Prostate gland (tissue), 2 donors: Measurements from ENCODE around the gene PARP11. TPM values are rescaled to one million over a fixed set of nuclear protein-coding genes. Genes with fewer than 3 reads are reported as not detected.
A peak's percentile ranks its signal among the peaks of the same experiment; 100 is the strongest.

Experiments
- DNase-seq: peaks from one replicate; pipeline ENCODE4 v3.0.0-alpha.2; 2019; ENCODE audit warnings: low spot score
- H3K27ac ChIP-seq, 2 donors: fragments of 200-600 bp; sonication (generic); 2 replicates each; pipeline ENCODE4 v1.5.1; 2017 to 2019
- H3K27me3 ChIP-seq: fragments of 200-600 bp; sonication (generic); replicated peaks from 2 replicates; pipeline ENCODE4 v1.5.1; 2019; ENCODE audit not compliant: insufficient read depth
- H3K36me3 ChIP-seq, 2 donors: fragments of 200-600 bp; sonication (generic); 1 replicate in 1 of 2; 2 replicates in 1 of 2; pipeline versions ENCODE4 v1.5.1 to v1.8.1; 2017 to 2019
- H3K4me1 ChIP-seq: fragments of 200-600 bp; sonication (generic); replicated peaks from 2 replicates; pipeline ENCODE4 v1.5.1; 2019
- H3K4me3 ChIP-seq, 2 donors: fragments of 200-600 bp; sonication (generic); 2 replicates each; pipeline ENCODE4 v1.5.1; 2017 to 2019
- H3K9me3 ChIP-seq: fragments of 200-600 bp; sonication (generic); 2 replicates; pipeline ENCODE4 v1.5.1; 2017
- CTCF ChIP-seq, 4 experiments: fragments of 200-600 bp in 2 of 4; fragments of 450-650 bp in 2 of 4; sonication (generic) in 2 of 4; IDR thresholded peaks; 1 replicate in 3 of 4; 2 replicates in 1 of 4; pipeline ENCODE4 v1.5.1; 2016 to 2019; ENCODE audit warnings: antibody characterized with exemption in 4 of 4, mild to moderate bottlenecking in 2 of 4, moderate library complexity in 2 of 4
- POLR2A ChIP-seq: fragments of 450-650 bp; IDR thresholded peaks from one replicate; pipeline ENCODE4 v1.6.1; 2016; ENCODE audit warnings: antibody characterized with exemption, mild to moderate bottlenecking
- POLR2AphosphoS5 ChIP-seq: sonication (generic); formaldehyde crosslinking; IDR thresholded peaks from one replicate; pipeline ENCODE4 v1.6.1; 2017; ENCODE audit warnings: antibody characterized with exemption
- WGBS: methylation state at CpG from one replicate; pipeline ENCODE4 v1.1.5; 2018; 5-methylcytosine and 5-hydroxymethylcytosine counted together
- intact Hi-C: fragments of 100-400 bp; cut with DNase I; formaldehyde crosslinking; loops from one replicate; pipeline ENCODE4 v1.14.2; 2022
- total RNA-seq, 2 donors: library from RNA; depleted of rRNA; stranded (reverse); fragments of >200 nt; gene quantifications; one replicate each; pipeline ENCODE4 v1.1.0, GENCODE V29; 2016

The PARP11 gene
- total RNA-seq, 2 donors from 2014 or later, result 19.6 to 26.8 TPM

- WGBS, result 82% methylated on average over 1 of the region's 1 CpG
- Histone ChIP-seq H3K36me3 (no peaks in the 10 kb centered on the region), H3K9me3 (no peaks in the 10 kb centered on the region), H3K4me3 (no peak overlapping the region), H3K27ac (no peak overlapping the region), H3K27me3 (no peaks in the 10 kb centered on the region), H3K4me1 (peaks cover 5% of the 10 kb centered on the region)
- intact Hi-C loops, result no loop called here
- TF ChIP-seq POLR2AphosphoS5, result no peak
- TF ChIP-seq POLR2A, result no peak
- TF ChIP-seq CTCF (IDR thresholded peaks at IDR 0.05), result no peak
- no peak for DNase-seq
These were observed 83.4 kb downstream of the PARP11 start for GRCh38 chr12:3789838-3790237.

- no peaks in the 10 kb centered on the region for H3K36me3 ChIP-seq
- TF ChIP-seq POLR2A, result no peak
- TF ChIP-seq POLR2AphosphoS5, result peak; percentile 47
- peak in 3 of 4 experiments; percentile 71 to 84 (median 73) for TF ChIP-seq CTCF (IDR thresholded peaks at IDR 0.05)
- no peak overlapping the region for H3K4me3 ChIP-seq
- no peak overlapping the region for H3K27ac ChIP-seq
- no peaks in the 10 kb centered on the region for H3K4me1 ChIP-seq
- DNase-seq, result peak; percentile 53
- WGBS, result 59% methylated on average over 3 of the region's 3 CpGs
- no peaks in the 10 kb centered on the region for H3K9me3 ChIP-seq
- no peaks in the 10 kb centered on the region for H3K27me3 ChIP-seq
- intact Hi-C loops, result loop anchor here (5.0 kb wide), 1 partner anchor 435 kb away; no protein-coding TSS in a partner anchor
These were observed 95.9 kb downstream of the PARP11 start for GRCh38 chr12:3777206-3777809.

- H3K36me3 ChIP-seq, result no peaks in the 10 kb centered on the region
- TF ChIP-seq POLR2AphosphoS5, result no peak
- TF ChIP-seq POLR2A, result no peak
- no peak for TF ChIP-seq CTCF (IDR thresholded peaks at IDR 0.05)
- no peak overlapping the region for H3K27ac ChIP-seq
- H3K27me3 ChIP-seq, result no peaks in the 10 kb centered on the region
- no peaks in the 10 kb centered on the region for H3K9me3 ChIP-seq
- no peak for DNase-seq
- no peaks in the 10 kb centered on the region for H3K4me1 ChIP-seq
- WGBS, result 76% methylated on average over 5 of the region's 5 CpGs
- intact Hi-C loops, result loop anchor here (5.0 kb wide), 1 partner anchor 433 kb away; no protein-coding TSS in a partner anchor
- H3K4me3 ChIP-seq, result no peak overlapping the region
These were observed 97.7 kb downstream of the PARP11 start for GRCh38 chr12:3775385-3776035.

GRCh38 chr12:3772380-3772779 is 100.8 kb downstream of the PARP11 start:
- no peak for TF ChIP-seq CTCF (IDR thresholded peaks at IDR 0.05)
- no peak for TF ChIP-seq POLR2AphosphoS5
- no peak for TF ChIP-seq POLR2A
- Histone ChIP-seq H3K9me3 (no peaks in the 10 kb centered on the region), H3K27ac (no peak overlapping the region), H3K27me3 (no peaks in the 10 kb centered on the region), H3K4me3 (no peak overlapping the region), H3K4me1 (no peaks in the 10 kb centered on the region), H3K36me3 (no peaks in the 10 kb centered on the region)
- intact Hi-C loops, result no loop called here
- DNase-seq, result no peak
- 57% methylated on average over 4 of the region's 4 CpGs for WGBS

GRCh38 chr12:3771853-3772252 is 101.3 kb downstream of the PARP11 start:
- H3K9me3 ChIP-seq, result no peaks in the 10 kb centered on the region
- intact Hi-C loops, result no loop called here

More at GRCh38 chr12:3771853-3772252, 101.3 kb downstream of the PARP11 start:
- H3K4me1 ChIP-seq, result no peaks in the 10 kb centered on the region
- H3K36me3 ChIP-seq, result no peaks in the 10 kb centered on the region
- no peak overlapping the region for H3K27ac ChIP-seq
- 63% methylated on average over 1 of the region's 1 CpG for WGBS
- H3K27me3 ChIP-seq, result no peaks in the 10 kb centered on the region
- no peak for DNase-seq
- TF ChIP-seq POLR2AphosphoS5 (no peak), POLR2A (no peak), CTCF (IDR thresholded peaks at IDR 0.05) (no peak)
- no peak overlapping the region for H3K4me3 ChIP-seq
